Erythroblast (primary cell): Measurements from ENCODE around the gene DPP10.

Experiments
- GATA1 ChIP-seq: IDR thresholded peaks from 2 replicates; pipeline ENCODE4 v1.6.1; 2011; ENCODE audit warnings: low read depth, mild to moderate bottlenecking, control low read depth, low read length, moderate library complexity
- POLR2A ChIP-seq: IDR thresholded peaks from 2 replicates; pipeline ENCODE4 v1.6.1; 2011; ENCODE audit warnings: mild to moderate bottlenecking, low read length

DNA sequence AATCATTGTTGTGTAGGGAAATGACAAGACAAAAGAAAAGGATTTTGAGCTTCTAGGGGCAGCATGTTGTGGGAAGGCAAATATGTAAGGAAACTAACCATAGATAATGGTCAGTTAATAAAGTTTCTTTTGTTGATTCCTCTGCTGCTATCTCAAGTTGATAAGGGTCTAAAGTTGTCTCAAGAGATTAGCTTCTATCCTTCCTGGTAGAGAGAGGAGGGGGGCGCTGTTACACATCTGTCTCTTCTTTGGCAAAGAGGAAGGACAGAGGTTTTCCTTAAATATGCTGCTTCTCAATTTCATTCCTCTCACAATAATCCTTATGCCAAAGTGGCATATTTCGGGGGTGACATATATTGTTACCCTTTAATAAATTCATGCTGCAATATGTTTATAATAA, 944.0 kb downstream of the DPP10 start:
- no peak for TF ChIP-seq POLR2A
- no peak for TF ChIP-seq GATA1
